NCI-H82 treated with DMSO at 0.1 percent for 48 hours (cell line): ENCODE measurements around the gene CALD1.

Experiments used
- DNase-seq: peaks from one replicate; lab custom pipeline; 2025; ENCODE audit not compliant: unreplicated experiment; lab: John Stamatoyannopoulos, UW

CALD1 gene

DNA sequence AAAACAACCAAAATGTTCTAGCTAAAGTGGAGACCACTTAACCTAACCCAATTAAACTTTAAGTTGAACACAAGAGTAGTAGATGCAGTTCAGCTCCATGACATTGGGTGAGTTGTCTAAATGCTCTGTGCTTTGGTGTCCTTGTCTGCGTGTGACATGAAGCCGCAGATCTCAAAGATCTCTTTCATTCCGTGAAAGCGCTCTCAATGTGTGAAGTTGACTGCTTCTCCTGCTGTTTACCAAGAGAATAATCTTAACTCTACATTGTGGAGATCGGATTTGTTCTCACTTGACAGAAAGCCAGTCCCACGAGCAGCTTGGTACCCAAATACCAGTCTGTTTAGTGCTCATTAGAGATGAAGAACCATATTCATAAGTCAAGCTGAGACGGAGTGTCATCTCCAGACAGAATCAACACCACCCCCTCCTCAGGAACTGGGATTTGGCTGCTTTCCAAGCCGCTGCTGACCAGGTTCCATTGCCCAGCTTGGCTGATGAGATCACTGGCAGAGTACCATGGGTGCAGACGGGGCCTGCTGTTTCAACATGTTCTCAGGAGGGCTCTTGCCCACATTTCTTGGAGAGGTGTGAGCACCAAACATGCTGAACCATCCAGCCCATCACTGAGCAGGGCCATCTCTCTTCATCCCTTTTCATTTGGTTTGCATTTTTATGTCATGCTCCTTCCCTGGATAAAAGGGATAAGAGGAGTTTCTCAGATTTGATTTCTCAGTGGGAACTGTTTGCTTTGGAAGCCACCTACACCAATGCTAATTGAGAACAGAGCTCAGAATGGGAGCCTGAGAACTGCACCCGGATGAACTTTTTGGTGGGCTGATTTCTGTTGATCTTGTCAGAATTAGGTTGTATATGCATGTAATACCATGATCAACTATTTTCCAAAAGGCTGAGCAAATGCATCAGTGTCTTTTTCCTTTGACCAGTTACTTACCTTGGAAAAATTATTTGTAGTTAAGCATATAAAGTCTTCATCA is 111.1 kb downstream of the CALD1 start:
- DNase-seq: no peak

DNA sequence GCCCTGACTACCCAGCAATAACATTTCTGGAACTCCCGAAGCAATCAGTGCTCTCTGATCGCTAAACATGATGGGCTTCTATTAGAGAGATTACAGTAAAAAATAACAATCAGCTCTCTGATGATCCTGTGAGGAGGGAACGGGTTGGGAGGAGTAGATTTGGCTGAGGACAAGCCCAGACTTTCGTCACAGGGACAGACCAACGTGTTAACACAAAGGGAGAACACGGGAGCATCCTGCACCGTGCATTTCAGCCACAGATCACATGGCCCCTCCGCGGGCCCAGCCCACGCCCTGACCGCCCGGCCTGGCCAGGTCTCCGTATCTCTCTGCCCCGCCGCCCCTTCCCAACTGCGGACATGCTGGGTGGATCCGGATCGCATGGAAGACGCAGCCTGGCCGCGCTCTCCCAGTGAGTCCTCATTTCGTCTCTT is 111.8 kb downstream of the CALD1 start:
- peak; percentile 72 for DNase-seq

DNA sequence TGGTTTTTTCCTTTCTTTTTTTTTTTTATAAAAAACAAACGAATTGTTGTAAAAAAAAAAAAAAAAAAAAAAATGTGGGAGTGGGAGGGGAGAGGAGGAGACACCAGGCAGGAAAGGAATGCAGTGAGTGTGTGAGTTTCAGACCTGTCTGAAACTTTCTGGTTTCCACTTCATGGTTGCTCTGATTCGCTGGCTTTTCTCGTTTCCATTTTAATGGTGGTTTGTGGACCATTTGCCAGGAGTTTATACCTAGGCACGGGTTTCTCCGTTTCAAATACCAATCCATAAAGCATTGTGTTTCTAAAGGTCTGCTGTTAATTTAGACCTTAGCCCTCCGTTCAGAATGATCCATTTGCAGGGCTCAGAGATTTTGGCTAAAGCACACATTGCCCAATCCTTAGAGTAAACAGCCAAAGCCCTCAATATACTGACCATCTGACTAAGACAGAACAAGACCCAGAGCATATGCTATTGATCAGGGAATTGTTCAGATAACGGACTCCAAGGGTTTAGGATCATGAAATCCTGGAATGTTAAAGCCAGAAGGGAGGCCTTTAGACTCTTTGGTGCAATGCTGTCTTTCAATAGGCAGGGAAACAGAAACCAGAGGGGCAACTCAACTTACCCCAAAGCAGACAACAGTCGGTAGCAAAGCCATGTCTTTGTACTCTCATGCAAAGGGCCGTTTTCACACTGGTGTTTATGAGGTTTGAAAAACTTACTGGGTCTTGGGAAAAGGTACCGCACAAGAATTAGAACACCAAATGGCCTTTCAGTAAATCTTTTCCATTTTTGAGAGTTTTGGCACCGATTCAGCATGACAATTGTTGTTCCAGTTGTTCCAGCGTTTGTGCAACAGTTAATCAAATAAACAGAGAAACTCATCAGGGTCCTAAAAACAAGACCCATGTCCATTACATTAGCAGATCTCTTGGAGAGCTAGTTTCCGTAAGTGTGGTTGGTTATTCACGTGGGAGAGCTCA is 112.6 kb downstream of the CALD1 start:
- DNase-seq: peak; percentile 3

DNA sequence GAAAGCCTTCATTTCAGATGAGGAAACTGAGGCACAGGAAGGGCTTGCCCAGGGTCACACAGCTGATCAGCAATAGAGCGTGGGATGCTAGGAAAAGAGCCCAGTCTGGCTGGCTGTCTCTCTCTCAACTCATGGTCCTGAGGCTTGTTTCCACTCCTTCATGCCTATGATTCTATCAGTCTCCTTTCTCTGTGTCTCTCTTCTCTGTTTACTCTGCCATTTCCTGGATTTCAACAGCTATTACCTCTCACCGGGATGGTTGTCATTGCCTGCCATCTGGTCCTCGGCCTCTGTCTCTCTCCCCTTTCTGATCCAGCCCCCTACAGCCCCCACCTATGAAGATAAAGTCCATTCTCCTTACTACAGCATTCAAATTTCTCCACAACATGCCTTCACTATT is 113.5 kb downstream of the CALD1 start:
- no peak for DNase-seq

DNA sequence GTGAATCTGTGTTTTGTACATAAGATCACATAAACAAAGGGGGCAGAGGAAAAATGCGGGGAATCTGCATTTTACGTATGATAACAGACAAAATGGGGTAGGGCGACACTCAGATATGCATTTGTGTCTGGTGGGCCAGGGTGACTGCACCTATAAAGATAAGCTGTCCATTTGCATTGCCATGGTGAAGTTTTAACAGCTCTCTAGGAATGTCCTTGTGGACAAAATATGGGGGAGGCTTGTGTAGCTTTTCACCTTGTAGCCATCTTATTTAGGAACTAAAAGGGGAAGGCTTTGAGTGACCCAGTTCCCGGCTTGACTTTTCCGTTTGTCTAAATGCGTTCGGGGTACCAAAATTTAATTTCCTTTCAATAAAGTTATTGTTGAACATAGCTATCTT is 114.5 kb downstream of the CALD1 start:
- no peak for DNase-seq

DNA sequence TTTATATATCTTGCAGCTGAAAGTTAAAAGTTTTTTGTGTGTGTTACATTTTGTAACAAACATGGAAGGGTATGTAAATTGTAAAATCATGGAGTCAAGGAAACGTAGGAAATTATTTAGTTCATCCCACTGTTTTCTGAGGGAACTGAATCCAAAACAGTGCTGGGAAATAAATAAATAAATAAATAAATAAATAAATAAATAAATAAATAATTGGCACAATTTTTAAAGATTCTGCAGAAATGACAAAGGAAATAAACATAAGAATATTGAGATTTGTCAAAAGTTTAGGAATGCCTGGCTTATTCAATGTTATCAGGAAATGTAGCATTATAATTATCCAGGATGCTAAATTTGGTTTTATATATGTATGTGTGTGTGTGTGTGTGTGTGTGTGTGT is 115.5 kb downstream of the CALD1 start:
- DNase-seq: no peak

DNA sequence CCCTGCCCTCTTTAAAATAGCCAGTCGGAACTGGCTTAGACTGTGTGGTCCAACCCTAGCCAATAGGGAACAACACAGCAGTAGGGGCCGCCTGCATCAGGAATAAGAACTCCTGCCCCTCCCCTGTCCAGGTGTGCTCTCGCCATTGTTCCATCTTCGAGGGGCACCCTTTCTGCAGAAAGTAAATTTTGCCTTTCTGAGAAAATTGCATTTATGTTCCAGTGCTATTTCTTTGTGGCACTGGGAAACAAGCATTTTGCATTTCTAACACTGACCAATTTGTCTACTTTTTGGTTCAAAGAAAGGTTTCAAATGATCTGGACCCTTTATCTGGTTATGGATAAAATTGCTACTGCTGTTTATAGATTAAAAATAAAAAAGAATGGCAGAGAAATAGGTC is 116.6 kb downstream of the CALD1 start:
- no peak for DNase-seq

DNA sequence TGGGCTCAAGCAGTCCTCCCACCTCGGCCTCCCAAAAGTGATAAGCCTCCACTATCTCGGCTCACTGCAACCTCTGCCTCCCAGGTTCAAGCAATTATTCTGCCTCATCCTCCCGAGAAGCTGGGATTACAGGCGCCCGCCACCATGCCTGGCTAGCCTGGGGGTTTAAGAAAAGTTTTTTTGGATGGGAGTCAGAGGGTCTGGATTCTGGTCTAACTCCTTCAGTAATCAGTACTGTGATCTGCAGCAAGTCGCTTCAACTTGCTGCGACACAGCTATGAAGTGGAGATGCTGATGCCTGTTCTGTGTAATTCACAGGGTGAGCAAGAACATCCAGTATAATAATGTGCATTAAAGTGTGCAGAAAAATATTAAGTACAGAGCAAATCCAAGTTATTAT is 118.5 kb downstream of the CALD1 start:
- DNase-seq: no peak

DNA sequence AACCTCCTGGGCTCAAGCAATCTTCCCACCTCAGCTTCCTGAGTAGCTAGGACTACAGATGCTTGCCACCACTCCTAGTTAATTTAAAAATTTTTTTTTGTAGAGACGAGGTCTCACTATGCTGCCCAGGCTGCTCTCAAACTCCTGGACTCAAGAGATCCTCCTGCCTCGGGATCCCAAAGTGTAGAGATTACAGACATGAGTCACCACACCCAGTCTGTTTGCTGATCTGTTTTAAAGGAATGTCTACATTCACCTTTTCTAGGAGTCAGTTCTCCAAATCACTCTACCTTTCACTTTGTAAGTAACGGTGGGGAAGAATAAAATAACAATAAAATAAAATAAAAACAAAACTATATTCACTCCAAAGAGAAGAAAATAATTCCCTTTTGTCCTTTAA is 120.3 kb downstream of the CALD1 start:
- no peak for DNase-seq

DNA sequence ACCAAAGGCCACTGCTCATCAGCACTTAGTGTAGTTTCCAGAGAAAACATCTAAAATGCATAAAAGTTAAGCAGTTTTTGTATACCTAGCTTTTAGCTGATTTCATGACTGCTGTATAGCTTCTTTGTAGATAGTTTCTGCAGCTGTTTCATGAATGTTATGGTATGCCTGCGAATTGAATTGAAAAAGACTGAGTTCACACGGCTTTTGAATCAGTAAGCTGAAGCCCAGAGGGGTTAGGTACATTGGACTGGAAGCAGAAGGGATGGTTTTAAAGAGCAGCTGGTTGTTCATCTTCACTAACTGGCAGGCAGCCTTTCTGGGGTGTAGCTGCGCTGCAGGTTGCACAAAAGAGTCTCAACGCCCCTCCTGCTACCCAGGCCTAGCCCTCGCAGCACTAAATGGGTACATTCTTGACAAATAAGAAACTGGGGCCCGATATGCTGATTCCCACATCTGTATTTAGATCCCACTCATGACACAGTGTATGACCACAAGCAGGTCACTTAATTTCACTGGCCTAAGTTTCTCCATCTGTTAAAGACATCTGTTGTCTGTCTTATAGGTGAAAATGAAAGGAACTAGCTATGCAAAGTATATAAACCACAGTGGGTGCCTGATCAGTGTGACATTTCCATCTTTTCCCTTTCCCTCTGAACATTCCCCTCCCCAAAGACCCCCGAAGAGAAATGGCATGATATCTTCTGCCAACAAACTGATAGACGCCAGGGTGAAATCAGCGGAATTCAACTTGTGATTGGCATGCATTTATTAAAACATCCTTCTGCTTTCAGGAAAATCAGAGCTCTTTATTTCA is 120.9 kb downstream of the CALD1 start:
- DNase-seq: no peak

DNA sequence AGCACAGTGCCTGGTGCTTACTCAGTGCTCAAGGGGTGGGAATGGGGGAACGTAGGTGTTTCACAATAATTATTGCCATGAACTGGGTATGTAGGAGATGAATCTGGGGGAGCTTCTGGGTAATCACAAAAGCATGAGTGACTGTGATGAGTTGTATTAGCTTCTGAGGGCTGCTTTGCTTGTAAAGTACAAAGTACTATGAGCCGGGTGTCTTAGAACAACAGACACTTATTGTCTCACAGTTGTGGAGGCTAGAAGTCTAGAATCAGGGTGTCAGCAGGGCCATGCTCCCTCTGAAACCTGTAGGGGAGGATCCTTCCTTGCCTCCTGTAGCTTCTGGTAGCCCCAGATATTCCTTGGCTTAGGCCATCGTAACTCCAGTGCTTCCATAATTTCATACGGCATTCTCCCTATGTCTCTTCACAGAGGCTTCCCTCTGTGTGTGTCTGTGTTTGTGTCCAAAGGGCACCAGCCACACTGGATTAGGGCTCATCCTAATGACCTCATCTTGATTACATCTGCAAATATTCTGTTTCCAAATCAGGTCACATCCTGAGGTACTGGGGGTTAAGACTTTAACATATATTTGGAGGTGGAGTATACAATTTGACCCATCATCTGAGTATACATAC is 122.1 kb downstream of the CALD1 start:
- DNase-seq: no peak

DNA sequence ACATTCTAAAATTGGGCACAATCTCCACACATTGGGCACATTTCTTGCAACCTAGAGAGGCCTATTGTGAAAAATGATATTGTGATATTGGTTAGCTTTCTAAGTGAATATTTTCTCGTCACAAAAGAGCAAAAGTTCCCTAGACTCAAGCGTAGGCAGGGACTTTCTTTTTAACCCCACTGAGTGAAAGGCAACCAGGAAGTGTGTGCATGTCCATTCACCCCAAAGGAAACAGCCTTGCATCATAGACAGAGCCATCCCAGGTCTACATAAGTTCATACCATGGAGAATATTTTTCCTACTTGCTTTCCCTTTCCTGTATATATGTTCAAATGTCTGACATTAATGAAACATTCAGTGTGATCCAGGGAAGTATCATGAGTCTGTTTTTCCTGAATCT is 122.6 kb downstream of the CALD1 start:
- DNase-seq: no peak

DNA sequence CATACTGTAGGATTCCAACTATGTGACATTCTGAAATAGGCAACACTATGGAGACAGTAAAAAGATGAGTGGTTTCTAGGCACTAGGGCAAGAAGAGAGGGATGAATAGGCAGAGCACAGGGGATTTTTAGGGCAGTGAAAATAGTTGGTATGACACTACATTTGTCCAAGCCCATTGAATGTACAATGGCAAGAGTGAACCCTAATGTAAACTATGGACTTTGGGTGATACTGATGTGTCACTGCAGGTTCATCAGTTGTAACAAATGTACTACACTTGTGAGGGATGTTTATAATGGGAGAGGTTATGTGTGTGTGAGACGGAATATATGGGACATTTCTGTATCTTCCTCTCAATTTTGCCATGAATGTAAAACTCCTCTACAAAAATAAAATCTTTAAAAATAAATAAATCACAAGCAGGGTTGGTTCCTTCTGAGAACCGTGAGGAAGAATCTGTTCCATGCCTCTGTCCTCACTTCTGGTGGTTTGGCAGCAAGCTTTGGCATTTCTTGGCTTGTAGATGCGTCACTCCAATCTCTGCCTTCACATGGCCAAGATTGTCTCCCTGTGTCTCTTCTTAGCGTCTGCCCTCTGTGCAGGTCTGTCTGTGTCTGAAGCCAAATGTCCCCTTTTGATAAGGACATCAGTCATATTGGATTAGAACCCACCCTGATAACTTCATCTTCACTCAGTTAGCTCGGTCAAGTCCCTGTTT is 123.8 kb downstream of the CALD1 start:
- DNase-seq: no peak

DNA sequence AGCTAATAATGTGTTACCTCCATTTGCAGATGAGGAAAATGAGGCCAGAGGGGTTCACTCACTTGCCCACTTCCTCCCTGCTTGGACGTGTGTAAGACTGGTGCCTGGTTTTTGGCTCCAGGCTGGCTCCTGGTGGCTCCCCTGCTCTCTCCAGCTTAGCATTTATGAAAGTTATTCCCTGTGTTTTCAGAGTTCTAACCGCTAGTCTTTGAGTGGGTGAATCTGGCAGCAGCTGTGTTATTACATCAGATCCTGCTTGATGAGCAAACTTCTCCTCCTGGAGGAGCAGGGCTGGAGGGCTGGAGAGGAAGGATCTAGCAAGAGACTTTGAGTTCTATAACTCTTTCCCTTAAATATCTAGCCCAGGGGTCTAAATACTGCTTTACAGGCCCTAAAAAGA is 125.9 kb downstream of the CALD1 start:
- DNase-seq: no peak

DNA sequence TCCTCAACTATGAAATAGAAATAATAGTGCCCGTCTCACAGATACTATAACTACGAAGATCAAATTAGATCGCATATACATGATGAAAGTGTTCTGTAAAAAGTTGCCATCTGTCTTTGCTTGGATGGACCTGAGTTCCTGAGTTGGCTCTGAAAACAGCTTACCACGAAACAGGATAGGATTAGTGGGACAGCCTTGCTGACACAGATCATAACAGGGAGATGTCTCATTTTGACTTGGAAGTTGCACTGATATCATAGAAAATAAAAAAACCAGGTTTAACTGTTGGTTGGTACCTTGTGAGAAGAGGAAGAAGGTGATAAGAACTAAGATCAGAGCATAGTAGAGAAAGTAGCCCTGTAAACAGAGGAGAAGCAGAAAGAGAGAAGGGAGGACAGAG is 127.6 kb downstream of the CALD1 start:
- DNase-seq: peak; percentile 11

DNA sequence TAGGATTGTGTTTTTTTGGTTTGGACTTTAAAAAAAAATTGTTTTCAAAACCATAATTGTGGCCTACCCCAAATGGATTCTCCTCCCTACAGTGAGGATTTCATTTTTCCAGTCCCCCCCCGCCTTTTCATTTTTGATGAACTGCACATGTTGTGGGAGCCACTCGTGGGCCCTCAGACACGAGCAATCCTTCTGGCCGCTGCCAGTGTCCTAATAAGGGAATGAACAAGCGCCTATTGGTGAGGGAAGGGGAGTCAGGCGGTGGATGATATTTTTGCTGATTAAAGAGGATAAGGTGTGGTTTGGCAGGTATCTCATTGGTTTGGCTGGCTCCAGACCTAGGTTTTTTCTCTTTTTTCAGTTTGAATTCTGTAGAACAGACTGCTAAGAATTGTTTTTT is 128.2 kb downstream of the CALD1 start:
- no peak for DNase-seq

DNA sequence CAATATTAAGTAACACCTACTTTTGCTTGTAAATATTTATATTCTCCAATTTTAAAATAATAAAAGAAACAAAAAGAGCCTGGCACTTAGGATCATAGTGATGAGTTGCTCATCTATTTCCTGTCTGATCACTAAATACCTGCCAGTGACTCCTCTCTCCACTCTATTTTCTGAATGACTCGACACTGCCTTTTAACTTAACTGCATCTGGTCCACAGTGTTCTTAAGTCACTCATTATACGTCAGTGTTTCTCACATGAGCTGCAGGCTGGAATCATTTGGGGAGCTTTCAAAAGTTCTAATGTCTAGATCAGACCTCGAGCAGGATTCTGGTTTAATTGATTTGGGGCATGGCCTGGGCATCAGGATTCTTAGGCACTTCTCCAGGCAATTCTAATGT is 128.9 kb downstream of the CALD1 start:
- no peak for DNase-seq

DNA sequence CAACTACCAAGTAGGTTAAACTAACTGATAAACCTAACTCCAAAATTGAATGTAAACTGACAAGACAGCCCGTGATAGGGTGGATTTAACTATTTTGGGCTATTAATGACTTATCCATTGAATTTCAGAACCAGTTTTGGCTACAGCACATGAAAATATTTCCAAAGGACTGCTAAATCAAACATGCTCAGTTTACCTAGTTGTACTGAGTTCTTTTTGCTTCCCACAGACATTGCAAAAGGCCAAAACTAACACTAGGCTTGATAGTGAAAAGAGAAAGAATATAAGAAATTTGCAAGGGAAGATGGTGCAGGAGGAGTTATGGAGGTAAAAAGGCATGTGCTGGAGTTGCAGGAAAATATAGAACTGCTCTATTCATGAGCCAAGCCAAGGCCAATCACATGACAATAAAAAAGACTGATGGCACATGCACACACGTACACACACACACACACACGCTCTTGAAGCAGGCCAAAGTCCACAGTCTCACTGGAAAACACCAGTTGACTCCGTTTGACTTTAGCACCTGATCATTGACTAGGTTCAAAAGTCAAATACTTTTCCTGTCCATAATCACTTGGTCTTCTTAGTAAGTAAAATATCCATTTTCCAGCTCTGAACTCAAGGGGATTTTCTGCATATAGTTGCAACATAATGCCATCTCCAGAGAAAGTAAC is 130.9 kb downstream of the CALD1 start:
- DNase-seq: no peak

DNA sequence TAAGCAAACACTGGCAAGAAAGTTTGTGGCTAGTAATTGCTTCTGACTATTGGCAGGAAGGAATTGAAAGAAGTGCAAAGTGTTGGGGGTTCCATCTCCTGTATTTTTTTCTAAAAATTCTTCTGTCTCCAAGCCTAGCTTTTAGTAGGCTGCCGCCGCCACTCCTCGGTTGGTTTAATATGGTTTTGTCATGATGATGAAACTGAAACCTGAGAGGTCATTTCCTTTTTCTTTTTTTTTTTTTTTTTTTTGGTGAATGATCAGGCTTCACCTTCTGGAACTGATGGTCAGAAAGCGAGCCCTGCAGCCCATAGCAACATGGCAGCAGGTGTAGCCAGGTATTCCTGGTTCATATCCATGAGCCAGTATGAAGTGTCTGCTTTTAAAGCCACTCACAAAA is 131.5 kb downstream of the CALD1 start:
- DNase-seq: no peak
